ENCODE data around the gene ATAD2B. TPM values are rescaled to one million over a fixed set of nuclear protein-coding genes. Genes with fewer than 3 reads are reported as not detected.

Gene ATAD2B
- total RNA-seq, 1 donor from 2014 or later: 38.5 TPM

GRCh38 chr2:23777826-23778225 is 149.1 kb downstream of the ATAD2B start:
- intact Hi-C loops (cut with DNase I): no loop called here
- Histone ChIP-seq H3K4me3 (no peak overlapping the region), H3K27ac (no peak overlapping the region), H3K27me3 (no peaks in the 10 kb centered on the region), H3K9me3 (no peaks in the 10 kb centered on the region), H3K4me1 (no peaks in the 10 kb centered on the region), H3K36me3 (peaks cover 0 to 19% of the 10 kb centered on the region in 2 donors)
- no peak for TF ChIP-seq POLR2AphosphoS5 (IDR thresholded peaks at IDR 0.05; ENCODE audit: insufficient read depth in 1 of 2, low read depth in 1 of 2)
- TF ChIP-seq POLR2A (IDR thresholded peaks at IDR 0.05): no peak
- TF ChIP-seq, protein P1, sequence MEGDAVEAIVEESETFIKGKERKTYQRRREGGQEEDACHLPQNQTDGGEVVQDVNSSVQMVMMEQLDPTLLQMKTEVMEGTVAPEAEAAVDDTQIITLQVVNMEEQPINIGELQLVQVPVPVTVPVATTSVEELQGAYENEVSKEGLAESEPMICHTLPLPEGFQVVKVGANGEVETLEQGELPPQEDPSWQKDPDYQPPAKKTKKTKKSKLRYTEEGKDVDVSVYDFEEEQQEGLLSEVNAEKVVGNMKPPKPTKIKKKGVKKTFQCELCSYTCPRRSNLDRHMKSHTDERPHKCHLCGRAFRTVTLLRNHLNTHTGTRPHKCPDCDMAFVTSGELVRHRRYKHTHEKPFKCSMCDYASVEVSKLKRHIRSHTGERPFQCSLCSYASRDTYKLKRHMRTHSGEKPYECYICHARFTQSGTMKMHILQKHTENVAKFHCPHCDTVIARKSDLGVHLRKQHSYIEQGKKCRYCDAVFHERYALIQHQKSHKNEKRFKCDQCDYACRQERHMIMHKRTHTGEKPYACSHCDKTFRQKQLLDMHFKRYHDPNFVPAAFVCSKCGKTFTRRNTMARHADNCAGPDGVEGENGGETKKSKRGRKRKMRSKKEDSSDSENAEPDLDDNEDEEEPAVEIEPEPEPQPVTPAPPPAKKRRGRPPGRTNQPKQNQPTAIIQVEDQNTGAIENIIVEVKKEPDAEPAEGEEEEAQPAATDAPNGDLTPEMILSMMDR (IDR thresholded peaks at IDR 0.05): no peak
- no peak for DNase-seq (ENCODE audit: extremely low spot score in 2 of 2)

DNA sequence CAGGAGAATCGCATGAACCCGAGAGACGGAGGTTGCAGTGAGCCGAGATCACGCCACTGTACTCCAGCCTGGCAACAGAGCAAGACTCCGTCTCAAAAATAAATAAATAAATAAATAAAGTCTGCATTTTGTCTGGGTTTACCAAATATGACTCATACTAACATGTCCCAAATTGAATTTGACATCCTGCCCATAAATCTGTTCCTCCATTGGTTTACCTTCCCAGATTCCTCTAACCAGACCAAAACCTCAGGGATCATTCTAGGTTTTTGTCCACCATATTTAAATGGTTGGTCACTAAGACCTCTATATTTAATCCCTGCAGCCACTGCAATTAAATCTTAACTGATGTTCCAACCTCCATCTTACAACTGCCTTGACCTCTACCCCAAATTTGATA is 150.9 kb downstream of the ATAD2B start:
- no peak for TF ChIP-seq POLR2A (IDR thresholded peaks at IDR 0.05)
- no peaks in the 10 kb centered on the region for H3K27me3 ChIP-seq
- H3K4me3 ChIP-seq: no peak overlapping the region
- intact Hi-C loops (cut with DNase I): no loop called here
- no peak overlapping the region for H3K27ac ChIP-seq
- no peak for DNase-seq (ENCODE audit: extremely low spot score in 2 of 2)
- H3K9me3 ChIP-seq: no peaks in the 10 kb centered on the region
- no peaks in the 10 kb centered on the region for H3K4me1 ChIP-seq
- peaks cover 0 to 25% of the 10 kb centered on the region in 2 donors for H3K36me3 ChIP-seq

DNA sequence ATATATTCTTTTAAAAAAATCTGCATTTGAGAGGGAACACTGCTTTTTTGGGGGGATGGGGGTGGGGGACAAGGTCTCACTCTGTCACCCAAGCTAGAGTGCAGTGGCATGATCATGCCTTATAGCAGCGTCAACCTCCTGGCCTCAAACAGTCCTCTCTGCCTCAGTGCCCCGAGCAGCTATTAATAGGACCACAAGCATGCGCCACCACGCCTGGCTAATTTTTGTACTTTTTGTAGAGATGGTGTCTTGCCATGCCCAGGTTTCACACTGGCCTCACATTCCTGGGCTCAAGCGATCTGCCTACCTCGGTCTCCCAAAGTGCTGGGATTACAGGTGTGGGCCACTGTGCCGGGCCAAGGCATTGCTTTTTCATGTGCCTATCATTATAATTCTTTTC is 154.2 kb downstream of the ATAD2B start:
- Histone ChIP-seq H3K4me1 (no peaks in the 10 kb centered on the region), H3K27ac (no peak overlapping the region), H3K4me3 (no peak overlapping the region), H3K36me3 (peaks cover 0 to 27% of the 10 kb centered on the region in 2 donors), H3K27me3 (no peaks in the 10 kb centered on the region), H3K9me3 (no peaks in the 10 kb centered on the region)
- TF ChIP-seq POLR2AphosphoS5 (IDR thresholded peaks at IDR 0.05; ENCODE audit: insufficient read depth in 1 of 2, low read depth in 1 of 2): no peak
- TF ChIP-seq, protein P1 (IDR thresholded peaks at IDR 0.05): no peak
- TF ChIP-seq POLR2A (IDR thresholded peaks at IDR 0.05): no peak
- DNase-seq (ENCODE audit: extremely low spot score in 2 of 2): no peak
- intact Hi-C loops (cut with DNase I): no loop called here

DNA sequence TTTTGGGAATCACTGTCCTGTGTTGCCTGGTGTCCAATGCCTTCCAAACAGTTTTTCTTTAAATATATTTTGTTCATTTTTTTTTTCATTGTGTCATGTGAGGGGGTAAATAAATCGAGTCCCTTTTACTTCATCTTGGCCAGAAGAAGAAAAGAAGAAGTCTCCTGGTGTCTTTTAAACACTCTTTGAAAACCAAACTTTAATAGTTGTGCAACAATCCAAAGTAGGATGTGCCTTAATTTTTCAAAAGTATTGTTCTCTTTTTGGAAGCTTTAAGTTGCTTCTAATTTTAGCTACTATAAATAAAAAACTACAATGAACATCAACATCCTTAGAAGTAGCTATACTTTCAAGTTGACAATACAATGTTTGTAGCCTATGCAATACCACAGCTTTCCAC is 154.9 kb downstream of the ATAD2B start:
- Histone ChIP-seq H3K36me3 (peaks cover 0 to 27% of the 10 kb centered on the region in 2 donors), H3K4me3 (no peak overlapping the region), H3K9me3 (no peaks in the 10 kb centered on the region), H3K4me1 (no peaks in the 10 kb centered on the region), H3K27me3 (no peaks in the 10 kb centered on the region), H3K27ac (no peak overlapping the region)
- DNase-seq (ENCODE audit: extremely low spot score in 2 of 2): no peak
- intact Hi-C loops (cut with DNase I): no loop called here
- TF ChIP-seq, protein P1 (IDR thresholded peaks at IDR 0.05): no peak
- no peak for TF ChIP-seq POLR2A (IDR thresholded peaks at IDR 0.05)

GRCh38 chr2:23769364-23769763 is 157.6 kb downstream of the ATAD2B start:
- Histone ChIP-seq H3K27ac (no peak overlapping the region), H3K9me3 (no peaks in the 10 kb centered on the region), H3K4me1 (no peaks in the 10 kb centered on the region), H3K4me3 (no peak overlapping the region), H3K27me3 (no peaks in the 10 kb centered on the region), H3K36me3 (peaks cover 0 to 25% of the 10 kb centered on the region in 2 donors)
- no peak for DNase-seq (ENCODE audit: extremely low spot score in 2 of 2)
- TF ChIP-seq POLR2A (IDR thresholded peaks at IDR 0.05) (no peak), POLR2AphosphoS5 (IDR thresholded peaks at IDR 0.05; ENCODE audit: insufficient read depth in 1 of 2, low read depth in 1 of 2) (no peak)
- TF ChIP-seq, protein P1 (IDR thresholded peaks at IDR 0.05): no peak
- intact Hi-C loops (cut with DNase I): no loop called here
